B cell (primary cell): ENCODE results near the gene OR5T3. TPM values are rescaled to one million over a fixed set of nuclear protein-coding genes. Genes with fewer than 3 reads are reported as not detected.

Experiments used
- ATAC-seq: fragments of 200-7000 bp; cut with Tn5 transposase; one replicate; pipeline ENCODE4 v1.10.0; 2021; ENCODE audit warnings: low read depth, mild to moderate bottlenecking, moderate number of reproducible peaks, moderate library complexity
- CTCF ChIA-PET: fragments of 350-600 bp; sonication (Branson Sonifier 250); formaldehyde crosslinking; loops from one replicate; lab custom pipeline; 2021; ENCODE audit warnings: antibody characterized with exemption, inconsistent platforms; lab: Charles Lee
- POLR2A ChIA-PET: fragments of 350-600 bp; sonication (Branson Sonifier 250); formaldehyde crosslinking; loops from one replicate; lab custom pipeline; 2021; ENCODE audit warnings: antibody characterized with exemption; lab: Charles Lee
- DNase-seq: peaks from one replicate; pipeline ENCODE4 v3.0.0; 2013
- H2AFZ ChIP-seq: 2 replicates; pipeline ENCODE4 v1.6.1; 2012; ENCODE audit warnings: mild to moderate bottlenecking, low read depth, low read length; ENCODE audit not compliant: insufficient read depth, poor library complexity, severe bottlenecking
- H3K27ac ChIP-seq, 2 donors: 1 replicate in 1 of 2; 2 replicates in 1 of 2; pipeline ENCODE4 v1.5.1; 2012 to 2013; ENCODE audit warnings: low read length in 2 of 2, mild to moderate bottlenecking in 2 of 2, moderate library complexity in 1 of 2
- H3K27me3 ChIP-seq, 4 experiments: fragments of 200-600 bp in 1 of 4; sonication (generic) in 1 of 4; replicated peaks in 1 of 4; 1 replicate in 2 of 4; 2 replicates in 2 of 4; pipeline versions ENCODE4 v1.6.1 to v1.7.0; 2013 to 2016; ENCODE audit warnings: low read length in 3 of 4, mild to moderate bottlenecking in 2 of 4, mixed read lengths in 1 of 4, moderate library complexity in 1 of 4; ENCODE audit not compliant: insufficient read depth in 4 of 4, control insufficient read depth in 3 of 4; ENCODE audit errors: control extremely low read depth in 1 of 4
- H3K36me3 ChIP-seq, 2 experiments: replicated peaks in 1 of 2; 1 replicate in 1 of 2; 2 replicates in 1 of 2; pipeline versions ENCODE4 v1.6.1 to v1.7.1; 2013; ENCODE audit warnings: low read length in 1 of 2; ENCODE audit not compliant: insufficient read depth in 2 of 2, control insufficient read depth in 1 of 2; ENCODE audit errors: control extremely low read depth in 1 of 2, extremely low read depth in 1 of 2
- H3K4me1 ChIP-seq, 2 donors: fragments of 200-600 bp in 1 of 2; sonication (generic) in 1 of 2; 1 replicate in 1 of 2; 2 replicates in 1 of 2; pipeline versions ENCODE4 v1.5.1 to v1.6.1; 2013 to 2017; ENCODE audit warnings: low read length in 2 of 2; ENCODE audit not compliant: control insufficient read depth in 2 of 2, insufficient read depth in 2 of 2
- H3K4me2 ChIP-seq: replicated peaks from 2 replicates; pipeline ENCODE3; 2012; ENCODE audit warnings: mild to moderate bottlenecking, low read depth, low read length; ENCODE audit not compliant: poor library complexity, severe bottlenecking
- H3K4me3 ChIP-seq, 5 experiments: fragments of 200-600 bp in 1 of 5; sonication (generic) in 1 of 5; 1 replicate in 3 of 5; 2 replicates in 2 of 5; pipeline versions ENCODE4 v1.5.1 to v1.7.0; 2011 to 2016; ENCODE audit warnings: low read length in 4 of 5, mild to moderate bottlenecking in 4 of 5, low read depth in 2 of 5, control low read depth in 1 of 5, moderate library complexity in 1 of 5; ENCODE audit not compliant: insufficient read depth in 1 of 5; ENCODE audit errors: control extremely low read depth in 1 of 5, extremely low read depth in 1 of 5
- H3K79me2 ChIP-seq: fragments of 200-600 bp; sonication (generic); one replicate; pipeline ENCODE4 v1.6.0; 2016; ENCODE audit warnings: low read length; ENCODE audit not compliant: control insufficient read depth, insufficient read depth
- H3K9ac ChIP-seq: fragments of 200-600 bp; sonication (generic); 2 replicates; pipeline ENCODE4 v1.6.1; 2017; ENCODE audit warnings: mild to moderate bottlenecking, low read length, moderate library complexity
- H3K9me3 ChIP-seq, 3 donors: one replicate each; pipeline versions ENCODE4 v1.6.1 to v1.7.1; 2013; ENCODE audit warnings: low read length in 2 of 3; ENCODE audit not compliant: control insufficient read depth in 2 of 3, insufficient read depth in 1 of 3; ENCODE audit errors: control extremely low read depth in 1 of 3
- H4K20me1 ChIP-seq: 2 replicates; pipeline ENCODE4 v1.6.0; 2012; ENCODE audit warnings: mild to moderate bottlenecking, low read length; ENCODE audit not compliant: insufficient read depth, control insufficient read depth, poor library complexity, severe bottlenecking
- H3K27ac Mint-ChIP-seq: one replicate; pipeline ENCODE4 v1.8.0; 2021; ENCODE audit warnings: mixed read lengths
- H3K27me3 Mint-ChIP-seq: one replicate; pipeline ENCODE4 v1.8.0; 2021; ENCODE audit warnings: mixed read lengths
- H3K4me1 Mint-ChIP-seq: one replicate; pipeline ENCODE4 v1.8.0; 2021; ENCODE audit warnings: mixed read lengths
- H3K4me3 Mint-ChIP-seq: one replicate; pipeline ENCODE4 v1.8.0; 2021; ENCODE audit warnings: mixed read lengths
- H3K9me3 Mint-ChIP-seq: one replicate; pipeline ENCODE4 v1.8.0; 2022; ENCODE audit warnings: mixed read lengths; ENCODE audit not compliant: insufficient read depth
- EZH2 ChIP-seq: IDR thresholded peaks from 2 replicates; pipeline ENCODE4 v1.6.1; 2012; ENCODE audit warnings: borderline replicate concordance, low read depth, mild to moderate bottlenecking, moderate library complexity, low read length; ENCODE audit not compliant: insufficient read depth, poor library complexity, severe bottlenecking
- WGBS: methylation state at CpG from one replicate; pipeline ENCODE4 v1.1.5; 2013; ENCODE audit warnings: missing lambda C conversion rate; ENCODE audit not compliant: insufficient coverage; 5-methylcytosine and 5-hydroxymethylcytosine counted together
- intact Hi-C: fragments of 100-400 bp; cut with micrococcal nuclease; formaldehyde crosslinking; loops from one replicate; pipeline ENCODE4 v1.10.0; 2022
- polyA plus RNA-seq: library from polyadenylated mRNA; depleted of rRNA; stranded (reverse); fragments of >200 nt; gene quantifications from 2 replicates; pipeline ENCODE4 v1.2.3, GENCODE V29; 2012
- total RNA-seq, 2 donors: library from RNA; stranded (reverse); fragments of 120-200 nt in 1 of 2; gene quantifications; 1 replicate in 1 of 2; 2 replicates in 1 of 2; pipeline versions ENCODE4 v1.2.3 to v1.2.4, GENCODE V29; 2013 to 2022
- TF ChIP-seq, protein P1 (sequence below): fragments of 200-600 bp; IDR thresholded peaks from one replicate; pipeline ENCODE4 v1.8.0; 2022; ENCODE audit warnings: antibody characterized with exemption, mild to moderate bottlenecking

Gene OR5T3
- total and polyA plus RNA-seq, 2 donors (not counting 1 experiment from before 2014, with no cell fraction given) = not detected

DNA sequence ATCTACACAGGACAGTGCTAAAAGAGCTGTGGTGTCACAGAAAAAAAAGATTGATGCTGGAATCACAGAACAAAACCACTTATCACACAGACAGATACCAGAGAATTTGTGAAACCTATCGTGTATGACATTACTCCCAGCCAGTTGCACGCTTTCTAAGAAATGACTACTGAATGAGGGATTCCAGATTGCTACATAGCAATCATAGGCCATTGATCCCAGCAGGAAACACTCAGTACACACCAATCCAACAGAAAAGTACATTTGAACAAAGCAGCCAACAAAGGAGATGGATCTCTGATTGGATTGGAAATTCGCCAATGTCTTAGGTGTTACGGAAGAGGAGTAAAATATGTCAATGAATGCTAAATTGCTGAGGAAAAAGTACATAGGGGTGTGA, 44.8 kb downstream of the OR5T3 start:
- no peak overlapping the region for H3K4me2 ChIP-seq
- H3K27ac Mint-ChIP-seq = no peak overlapping the region
- no peak overlapping the region for H3K9ac ChIP-seq
- no peak overlapping the region for H2AFZ ChIP-seq
- no peaks in the 10 kb centered on the region for H3K4me1 Mint-ChIP-seq
- no peaks in the 10 kb centered on the region for H3K4me1 ChIP-seq
- no peaks in the 10 kb centered on the region for H3K36me3 ChIP-seq
- no peak for ATAC-seq
- peaks cover 2% of the 10 kb centered on the region for H3K9me3 Mint-ChIP-seq
- H3K4me3 Mint-ChIP-seq = no peak overlapping the region
- CTCF ChIA-PET = no interaction called here
- DNase-seq = no peak
- 83% methylated on average over 2 of the region's 4 CpGs for WGBS
- POLR2A ChIA-PET = no interaction called here
- no peaks in the 10 kb centered on the region for H3K9me3 ChIP-seq
- intact Hi-C loops = no loop called here
- TF ChIP-seq, protein P1, sequence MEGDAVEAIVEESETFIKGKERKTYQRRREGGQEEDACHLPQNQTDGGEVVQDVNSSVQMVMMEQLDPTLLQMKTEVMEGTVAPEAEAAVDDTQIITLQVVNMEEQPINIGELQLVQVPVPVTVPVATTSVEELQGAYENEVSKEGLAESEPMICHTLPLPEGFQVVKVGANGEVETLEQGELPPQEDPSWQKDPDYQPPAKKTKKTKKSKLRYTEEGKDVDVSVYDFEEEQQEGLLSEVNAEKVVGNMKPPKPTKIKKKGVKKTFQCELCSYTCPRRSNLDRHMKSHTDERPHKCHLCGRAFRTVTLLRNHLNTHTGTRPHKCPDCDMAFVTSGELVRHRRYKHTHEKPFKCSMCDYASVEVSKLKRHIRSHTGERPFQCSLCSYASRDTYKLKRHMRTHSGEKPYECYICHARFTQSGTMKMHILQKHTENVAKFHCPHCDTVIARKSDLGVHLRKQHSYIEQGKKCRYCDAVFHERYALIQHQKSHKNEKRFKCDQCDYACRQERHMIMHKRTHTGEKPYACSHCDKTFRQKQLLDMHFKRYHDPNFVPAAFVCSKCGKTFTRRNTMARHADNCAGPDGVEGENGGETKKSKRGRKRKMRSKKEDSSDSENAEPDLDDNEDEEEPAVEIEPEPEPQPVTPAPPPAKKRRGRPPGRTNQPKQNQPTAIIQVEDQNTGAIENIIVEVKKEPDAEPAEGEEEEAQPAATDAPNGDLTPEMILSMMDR = no peak
- TF ChIP-seq EZH2 = no peak
- H3K27ac ChIP-seq = no peak overlapping the region
- H4K20me1 ChIP-seq = no peaks in the 10 kb centered on the region
- no peaks in the 10 kb centered on the region for H3K27me3 Mint-ChIP-seq
- no peaks in the 10 kb centered on the region for H3K79me2 ChIP-seq
- H3K27me3 ChIP-seq = no peaks in the 10 kb centered on the region
- H3K4me3 ChIP-seq = no peak overlapping the region

Other genes starting within 250 kb of the OR5T3 start
- not detected in 2 replicates for gene OR5AS1, start 224.6 kb upstream of the OR5T3 start, total RNA-seq
- not detected in 2 replicates for gene OR5AS1, start 224.6 kb upstream of the OR5T3 start, polyA plus RNA-seq
- not detected in 2 replicates for gene OR8I2, start 158.9 kb upstream of the OR5T3 start, total RNA-seq
- not detected in 2 replicates for gene OR8I2, start 158.9 kb upstream of the OR5T3 start, polyA plus RNA-seq
- gene OR8H2, start 148.6 kb upstream of the OR5T3 start, total RNA-seq = not detected in 2 replicates
- gene OR8H2, start 148.6 kb upstream of the OR5T3 start, polyA plus RNA-seq = not detected in 2 replicates
- gene OR8H3, start 129.9 kb upstream of the OR5T3 start, total RNA-seq = not detected in 2 replicates
- not detected in 2 replicates for gene OR8H3, start 129.9 kb upstream of the OR5T3 start, polyA plus RNA-seq
- not detected in 2 replicates for gene OR8J3, start 112.1 kb upstream of the OR5T3 start, total RNA-seq
- gene OR8J3, start 112.1 kb upstream of the OR5T3 start, polyA plus RNA-seq = not detected in 2 replicates
- gene OR8K5, start 91.9 kb upstream of the OR5T3 start, total RNA-seq = not detected in 2 replicates
- not detected in 2 replicates for gene OR8K5, start 91.9 kb upstream of the OR5T3 start, polyA plus RNA-seq
- gene OR5J2, start 75.6 kb upstream of the OR5T3 start, total RNA-seq = not detected in 2 replicates
- gene OR5J2, start 75.6 kb upstream of the OR5T3 start, polyA plus RNA-seq = not detected in 2 replicates
- gene OR5T2, start 18.0 kb upstream of the OR5T3 start, total RNA-seq = not detected in 2 replicates
- gene OR5T2, start 18.0 kb upstream of the OR5T3 start, polyA plus RNA-seq = not detected in 2 replicates
- not detected in 2 replicates for gene OR5T1, start 21.9 kb downstream of the OR5T3 start, total RNA-seq
- gene OR5T1, start 21.9 kb downstream of the OR5T3 start, polyA plus RNA-seq = not detected in 2 replicates
- not detected in 2 replicates for gene OR8H1, start 40.0 kb downstream of the OR5T3 start, total RNA-seq
- not detected in 2 replicates for gene OR8H1, start 40.0 kb downstream of the OR5T3 start, polyA plus RNA-seq
- not detected in 2 replicates for gene OR8K3, start 62.9 kb downstream of the OR5T3 start, total RNA-seq
- not detected in 2 replicates for gene OR8K3, start 62.9 kb downstream of the OR5T3 start, polyA plus RNA-seq
- gene OR8K1, start 93.8 kb downstream of the OR5T3 start, total RNA-seq = not detected in 2 replicates
- gene OR8K1, start 93.8 kb downstream of the OR5T3 start, polyA plus RNA-seq = not detected in 2 replicates
- gene OR8J1, start 102.0 kb downstream of the OR5T3 start, total RNA-seq = not detected in 2 replicates
- not detected in 2 replicates for gene OR8J1, start 102.0 kb downstream of the OR5T3 start, polyA plus RNA-seq
- not detected in 2 replicates for gene OR8U1, start 123.4 kb downstream of the OR5T3 start, total RNA-seq
- gene OR8U1, start 123.4 kb downstream of the OR5T3 start, polyA plus RNA-seq = not detected in 2 replicates
- gene OR5AL1, start 160.4 kb downstream of the OR5T3 start, total RNA-seq = not detected in 2 replicates
- gene OR5AL1, start 160.4 kb downstream of the OR5T3 start, polyA plus RNA-seq = not detected in 2 replicates
- gene OR5M3, start 221.1 kb downstream of the OR5T3 start, total RNA-seq = not detected in 2 replicates
- not detected in 2 replicates for gene OR5M3, start 221.1 kb downstream of the OR5T3 start, polyA plus RNA-seq
- gene OR5M8, start 239.1 kb downstream of the OR5T3 start, total RNA-seq = not detected in 2 replicates
- not detected in 2 replicates for gene OR5M8, start 239.1 kb downstream of the OR5T3 start, polyA plus RNA-seq